ENCODE data around the gene SLX9.

The SLX9 gene

DNA sequence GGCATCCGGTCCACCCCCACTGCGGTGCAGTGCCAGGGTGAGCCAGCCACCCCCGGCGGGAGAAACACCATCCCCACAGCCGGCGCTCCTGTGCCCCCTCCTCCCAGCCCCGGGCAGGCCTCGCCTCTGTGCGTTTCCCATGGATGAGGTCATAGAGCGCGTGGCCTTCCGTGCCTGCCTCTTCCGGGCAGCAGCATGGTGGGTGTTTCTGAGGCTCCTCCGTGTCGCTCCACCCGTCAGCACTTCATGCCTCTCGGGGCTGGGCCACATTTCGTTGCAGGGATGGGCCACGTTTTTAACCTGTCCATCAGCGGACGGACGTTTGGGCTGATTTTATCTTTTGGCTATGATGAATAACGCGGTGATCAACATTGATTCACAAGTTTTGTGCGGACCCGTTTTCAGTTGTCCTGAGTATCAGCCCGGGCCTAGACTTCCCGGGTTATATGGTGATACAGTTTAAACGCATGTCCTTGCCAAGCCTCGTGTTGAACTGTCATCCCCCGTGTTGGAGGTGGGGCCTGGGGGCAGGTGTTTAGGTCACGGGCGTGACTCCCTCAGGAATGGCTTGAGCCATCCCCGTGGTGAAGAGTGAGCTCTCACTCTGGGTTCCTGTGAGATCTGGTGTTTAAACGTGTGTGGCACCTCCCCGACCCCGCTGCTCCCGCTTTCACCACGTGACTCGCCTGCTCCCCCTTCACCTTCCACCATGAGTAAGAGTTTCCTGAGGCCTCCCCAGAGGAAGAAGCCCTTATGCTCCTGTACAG lies 64.8 kb downstream of the SLX9 start:
- peak; percentile 26 for DNase-seq

- DNase-seq = no peak
Observed at GRCh38 chr21:45006536-45007095, 66.8 kb downstream of the SLX9 start.

GRCh38 chr21:45009616-45010015 lies 69.8 kb downstream of the SLX9 start:
- no peak for DNase-seq

- no peak for DNase-seq
Observed at GRCh38 chr21:45010096-45010495, 70.3 kb downstream of the SLX9 start.

DNA sequence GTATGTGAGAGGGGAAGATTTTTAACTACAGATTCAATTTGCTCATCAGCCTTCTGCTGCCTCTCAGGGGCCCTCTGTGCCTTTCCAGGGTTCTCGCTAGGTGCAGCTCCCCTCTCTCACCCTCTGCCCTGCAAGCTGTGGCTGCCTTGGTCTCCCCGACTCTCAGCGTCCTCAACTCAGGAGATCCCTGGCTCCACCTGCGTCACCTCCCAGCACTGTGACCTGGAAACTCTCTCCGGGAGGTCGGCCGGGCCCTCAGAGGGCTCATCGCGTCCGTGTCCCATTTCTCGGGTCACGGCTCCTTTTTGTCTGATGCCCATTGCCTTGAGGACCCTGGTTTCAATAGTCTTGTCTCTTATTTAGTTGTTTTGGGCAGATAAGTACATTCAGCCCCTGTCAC lies 71.0 kb downstream of the SLX9 start:
- no peak for DNase-seq

- no peak for DNase-seq
Observed at GRCh38 chr21:45011426-45011825, 71.6 kb downstream of the SLX9 start.

- DNase-seq = no peak
Observed at GRCh38 chr21:45011911-45012661, 72.3 kb downstream of the SLX9 start.

DNA sequence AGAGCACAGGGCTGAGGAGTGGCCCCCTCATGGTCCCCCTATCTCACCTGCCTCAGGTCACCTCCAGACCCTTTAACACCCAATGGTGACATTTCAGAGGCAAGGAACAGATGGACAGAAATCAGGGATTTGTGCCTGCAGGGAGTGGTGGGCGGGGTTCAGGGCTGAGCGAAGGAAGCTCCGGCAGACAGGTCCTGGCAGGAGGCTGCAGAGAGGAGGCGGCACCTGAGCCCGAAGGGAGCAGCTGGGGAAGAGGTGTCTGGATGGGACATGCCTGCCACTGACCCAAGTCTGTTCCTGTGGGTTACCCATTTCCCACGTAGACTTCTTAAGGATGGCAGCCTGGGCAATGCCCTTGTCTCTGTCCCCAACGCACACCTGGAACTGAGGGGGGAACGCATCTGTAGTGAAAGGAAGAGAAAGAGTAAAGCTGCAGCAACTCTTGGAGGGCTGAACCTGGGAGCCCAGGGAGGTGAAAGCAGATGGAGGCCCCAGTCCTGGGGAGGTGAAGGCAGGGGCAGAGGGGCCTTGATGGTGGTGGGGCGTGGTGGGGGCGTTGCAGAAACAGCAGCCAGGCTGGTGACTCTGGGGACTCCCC lies 72.9 kb downstream of the SLX9 start:
- DNase-seq = no peak

- DNase-seq = no peak
Observed at GRCh38 chr21:45013260-45013841, 73.5 kb downstream of the SLX9 start.

- no peak for DNase-seq
Observed at GRCh38 chr21:45014747-45015468, 75.1 kb downstream of the SLX9 start.

- no peak for DNase-seq
Observed at GRCh38 chr21:45015469-45015860, 75.6 kb downstream of the SLX9 start.

DNA sequence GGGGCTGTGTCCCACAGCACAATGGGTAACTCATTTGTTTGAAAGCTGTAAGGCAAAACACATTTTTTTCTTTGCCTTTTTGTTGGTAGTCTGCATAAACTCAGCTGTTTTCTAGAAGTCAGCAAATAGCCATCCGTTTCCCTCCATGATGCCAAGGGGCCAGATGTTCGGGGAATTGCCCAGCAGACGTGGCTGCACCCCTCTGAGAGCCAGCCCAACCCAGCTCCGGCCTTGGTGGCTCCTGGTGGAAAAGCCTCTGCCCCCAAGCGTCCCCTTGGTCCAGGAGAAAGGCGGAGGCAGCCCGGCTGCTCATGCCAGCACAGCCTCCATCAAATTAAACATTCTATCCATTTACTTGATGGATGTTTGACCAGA lies 76.2 kb downstream of the SLX9 start:
- DNase-seq = no peak

GRCh38 chr21:45016406-45017038 lies 76.7 kb downstream of the SLX9 start:
- no peak for DNase-seq

DNA sequence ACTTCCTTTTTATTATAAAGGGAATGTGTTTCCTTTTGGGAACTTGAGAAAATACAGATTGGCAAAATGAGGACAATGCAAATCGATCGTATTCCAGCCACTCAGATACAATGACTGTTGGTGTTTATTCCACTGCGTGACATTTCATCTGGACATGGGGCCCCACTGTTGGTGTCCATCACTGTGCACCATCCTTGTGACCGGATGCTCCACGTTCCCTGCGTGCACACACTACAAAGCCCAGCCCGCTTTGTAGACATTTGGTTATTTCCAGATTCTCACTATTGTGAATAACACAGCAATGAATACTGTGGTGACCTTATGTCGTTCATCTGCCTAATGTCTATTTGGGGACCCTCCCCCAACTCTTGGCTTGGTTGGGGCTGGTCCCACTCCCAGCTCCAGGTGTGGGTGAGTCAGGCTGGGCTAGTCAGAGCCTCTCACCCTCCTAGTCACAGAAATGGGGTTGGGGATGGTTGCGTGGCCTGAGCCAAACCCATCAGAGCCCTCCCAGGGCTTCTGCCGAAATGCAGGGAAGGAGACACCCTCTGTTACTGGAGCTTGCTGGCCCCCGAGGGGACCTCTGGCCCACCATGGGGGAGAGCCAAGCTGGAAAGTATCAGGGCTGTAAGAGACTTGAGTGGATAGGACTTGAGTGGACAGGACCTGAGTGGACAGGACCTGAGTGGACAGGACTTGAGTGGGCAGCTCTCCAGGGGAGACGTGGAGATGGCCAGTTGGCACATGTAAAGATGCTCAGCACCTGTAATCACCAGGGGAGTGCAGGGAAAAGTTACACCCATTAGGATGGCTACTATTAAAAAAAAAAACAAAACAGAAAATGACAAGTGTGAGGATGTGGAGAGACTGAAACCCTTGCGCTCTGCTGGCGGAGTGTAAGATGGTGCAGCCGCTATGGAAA lies 77.5 kb downstream of the SLX9 start:
- no peak for DNase-seq

DNA sequence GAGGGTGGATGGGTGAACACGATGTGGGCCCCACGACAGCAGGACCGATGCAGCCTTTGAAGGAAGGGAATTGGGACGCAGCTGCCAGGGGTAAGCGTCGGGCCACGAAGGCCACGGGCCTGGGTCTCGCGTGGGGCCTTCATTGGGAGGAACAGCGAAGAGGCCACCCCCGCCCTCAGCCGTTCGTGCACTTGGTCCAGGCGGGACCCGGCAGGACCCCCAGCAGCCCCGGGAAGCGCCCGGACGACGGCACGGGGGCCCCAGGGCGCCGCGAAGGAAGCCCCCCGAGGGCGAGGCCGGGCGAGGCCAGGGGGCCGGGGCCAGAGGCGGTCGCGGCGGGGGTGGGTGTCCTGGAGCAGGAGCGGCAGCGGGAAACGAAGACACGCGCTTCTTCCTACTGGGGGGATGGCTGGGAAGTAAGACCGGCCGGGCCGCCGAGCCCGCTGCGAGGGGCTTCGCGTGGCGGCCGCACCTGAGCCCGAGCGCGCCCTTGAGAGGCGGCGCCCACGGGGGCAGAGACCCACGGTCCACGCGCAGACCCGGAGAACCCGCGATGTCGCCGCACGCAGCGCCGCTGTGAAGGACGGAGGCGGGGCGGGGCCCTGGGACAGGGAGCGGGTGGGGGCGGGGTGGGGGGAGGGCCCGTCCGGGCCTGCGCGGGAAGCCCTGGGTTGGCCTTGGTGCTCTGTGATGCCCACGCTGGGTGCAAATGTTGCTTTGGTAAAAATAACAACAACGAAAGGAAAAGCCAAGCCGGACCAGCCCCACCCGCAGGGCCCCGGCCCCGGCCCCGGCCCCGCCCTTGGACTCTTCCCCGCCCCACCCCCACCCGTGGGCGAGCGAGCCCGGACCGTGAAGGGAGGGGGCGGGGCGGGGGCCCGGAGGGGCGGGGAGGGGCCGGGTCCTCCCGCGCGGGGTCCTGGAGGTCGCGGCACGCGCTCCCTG lies 78.6 kb downstream of the SLX9 start:
- no peak for DNase-seq

GRCh38 chr21:45019076-45019886 lies 79.5 kb downstream of the SLX9 start:
- no peak for DNase-seq

DNA sequence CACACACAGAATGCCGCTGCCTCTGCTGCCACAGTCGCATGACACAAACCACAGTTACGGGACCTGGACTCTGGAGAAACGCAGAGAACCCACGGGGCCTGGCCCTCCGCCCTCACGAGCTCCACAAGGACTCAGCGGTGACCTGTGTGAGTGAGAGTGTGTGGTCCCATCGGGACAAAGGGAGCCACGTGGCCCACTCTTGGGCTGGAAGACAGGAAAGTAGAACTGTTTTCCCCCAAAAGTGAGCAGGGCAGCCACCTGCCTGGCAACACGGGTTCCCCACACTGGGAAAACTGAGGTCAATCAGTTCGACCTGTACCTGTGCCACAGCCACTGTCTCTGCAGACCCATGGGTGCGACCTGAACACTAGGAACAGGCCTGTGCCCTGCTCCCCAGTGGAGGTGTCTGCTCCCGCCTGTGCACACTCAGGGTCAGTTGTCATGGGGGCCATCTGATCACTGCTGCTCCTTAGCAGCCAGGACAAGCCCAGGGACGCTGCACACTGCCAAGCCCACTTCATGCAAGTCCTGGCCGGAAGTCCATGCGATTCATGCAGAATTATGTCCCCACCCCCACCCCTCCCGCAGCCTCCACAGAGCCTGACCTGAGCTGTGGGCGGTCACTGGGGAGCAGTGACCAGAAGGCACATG lies 80.2 kb downstream of the SLX9 start:
- DNase-seq = no peak

DNA sequence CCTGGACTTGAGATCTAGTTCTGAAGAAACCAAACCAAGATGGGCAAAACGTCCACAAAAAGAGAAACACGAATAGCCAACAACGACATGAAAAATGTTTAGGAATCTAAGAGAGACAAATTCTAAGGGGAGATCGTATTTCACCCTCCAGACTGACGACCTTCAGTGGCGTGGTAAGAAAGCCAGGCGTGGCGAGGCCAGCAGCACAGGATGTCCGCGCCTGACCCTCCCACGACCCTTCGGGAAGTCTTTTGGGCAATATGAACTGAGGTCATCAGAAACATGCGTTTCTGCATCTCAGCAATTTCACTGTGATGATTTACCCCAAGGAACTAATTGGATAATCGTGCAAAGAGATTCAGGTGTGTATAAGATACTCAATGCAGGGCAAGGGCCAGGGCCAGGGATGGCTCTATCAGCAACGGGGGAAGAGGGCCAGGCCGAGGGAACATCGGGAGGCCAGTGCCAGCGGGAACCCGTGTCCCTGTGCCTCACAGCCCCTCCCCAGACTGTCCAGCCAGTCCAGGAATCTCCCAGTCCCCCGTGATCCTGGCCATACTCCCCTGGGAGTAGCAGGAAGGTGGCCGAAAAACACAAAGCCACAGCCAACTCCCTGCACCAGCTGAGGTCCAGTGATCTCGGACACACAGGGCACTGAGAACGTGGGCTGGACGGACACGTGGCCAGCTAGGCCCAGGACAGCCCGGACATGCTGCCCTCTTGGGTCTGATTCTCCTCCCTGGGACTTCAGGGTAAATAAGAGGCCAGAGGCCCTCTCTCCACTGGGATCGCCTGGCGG lies 81.0 kb downstream of the SLX9 start:
- DNase-seq = no peak

All from GDM1 (cell line).